CD4-positive, CD25-positive, alpha-beta regulatory T cell (primary cell): Measurements from ENCODE around the gene ZBTB5. TPM values are rescaled to one million over a fixed set of nuclear protein-coding genes. Genes with fewer than 3 reads are reported as not detected.

Experiments used
- ATAC-seq, 2 donors: fragments of 150-1000 bp; cut with Tn5 transposase; one replicate each; pipeline ENCODE4 v1.10.0; 2021; ENCODE audit warnings: low read depth in 2 of 2, moderate number of reproducible peaks in 2 of 2, moderate library complexity in 1 of 2
- DNase-seq, 3 donors: peaks; one replicate each; pipeline versions ENCODE4 v3.0.0 to v3.0.0-alpha.2; 2012 to 2022; ENCODE audit warnings: mixed read lengths in 1 of 3
- H3K27ac ChIP-seq: one replicate; pipeline ENCODE4 v1.7.0; 2013; ENCODE audit warnings: mild to moderate bottlenecking, low read length; ENCODE audit not compliant: insufficient read depth, poor library complexity, severe bottlenecking
- H3K27me3 ChIP-seq: one replicate; pipeline ENCODE4 v1.7.0; 2013; ENCODE audit warnings: low read length; ENCODE audit not compliant: control insufficient read depth, insufficient read depth
- H3K36me3 ChIP-seq: one replicate; pipeline ENCODE4 v1.7.0; 2013; ENCODE audit warnings: mild to moderate bottlenecking, low read length, moderate library complexity; ENCODE audit not compliant: control insufficient read depth, insufficient read depth
- H3K4me1 ChIP-seq: 2 replicates; pipeline ENCODE4 v1.7.0; 2013; ENCODE audit warnings: mild to moderate bottlenecking, low read length; ENCODE audit not compliant: insufficient read depth, control insufficient read depth, poor library complexity, severe bottlenecking
- H3K4me3 ChIP-seq: one replicate; pipeline ENCODE4 v1.7.0; 2013; ENCODE audit warnings: low read depth, mild to moderate bottlenecking, low read length, moderate library complexity
- H3K9me3 ChIP-seq, 2 experiments: 1 replicate in 1 of 2; 2 replicates in 1 of 2; pipeline ENCODE4 v1.7.0; 2013; ENCODE audit warnings: low read length in 2 of 2, mild to moderate bottlenecking in 1 of 2, moderate library complexity in 1 of 2; ENCODE audit not compliant: control insufficient read depth in 2 of 2
- H3K27ac Mint-ChIP-seq, 3 donors: one replicate each; pipeline ENCODE4 v1.8.0; 2020 to 2022; ENCODE audit warnings: mild to moderate bottlenecking in 3 of 3, mixed read lengths in 3 of 3, moderate library complexity in 2 of 3
- H3K27me3 Mint-ChIP-seq: one replicate; pipeline ENCODE4 v1.8.0; 2022; ENCODE audit warnings: mild to moderate bottlenecking, mixed read lengths
- H3K36me3 Mint-ChIP-seq: one replicate; pipeline ENCODE4 v1.8.0; 2020; ENCODE audit warnings: mixed read lengths
- H3K4me1 Mint-ChIP-seq, 4 donors: one replicate each; pipeline ENCODE4 v1.8.0; 2020 to 2022; ENCODE audit warnings: mixed read lengths in 4 of 4, mild to moderate bottlenecking in 1 of 4
- H3K4me3 Mint-ChIP-seq, 4 donors: one replicate each; pipeline ENCODE4 v1.8.0; 2020 to 2022; ENCODE audit warnings: mild to moderate bottlenecking in 4 of 4, mixed read lengths in 4 of 4, moderate library complexity in 3 of 4
- H3K9me3 Mint-ChIP-seq, 7 donors: one replicate each; pipeline ENCODE4 v1.8.0; 2020 to 2022; ENCODE audit warnings: mixed read lengths in 7 of 7, mild to moderate bottlenecking in 3 of 7, moderate library complexity in 2 of 7
- polyA plus RNA-seq, 4 donors: library from polyadenylated mRNA; unstranded; fragments of 300-500 nt; fragmentation: Illumina TruSeq; gene quantifications; one replicate each; pipeline ENCODE4 v1.2.3, GENCODE V29; 2021
- total RNA-seq: library from RNA; stranded (reverse); gene quantifications from one replicate; pipeline ENCODE4 v1.2.3, GENCODE V29; 2022

Gene ZBTB5
- total and polyA plus RNA-seq, 5 donors from 2014 or later = 0.22 to 13.5 (median 1.5) TPM

GRCh38 chr9:37437010-37437409 is 28.2 kb downstream of the ZBTB5 start:
- H3K9me3 ChIP-seq = no peaks in the 10 kb centered on the region
- Mint-ChIP-seq H3K27ac (no peak overlapping the region), H3K9me3 (no peaks in the 10 kb centered on the region), H3K36me3 (peaks cover 36% of the 10 kb centered on the region), H3K4me3 (peak overlapping the region in 1 of 4 donors; percentile 32), H3K4me1 (peaks cover 0 to 24% (median 7%) of the 10 kb centered on the region in 4 donors), H3K27me3 (no peaks in the 10 kb centered on the region)
- H3K27me3 ChIP-seq = no peaks in the 10 kb centered on the region
- no peak for DNase-seq
- H3K36me3 ChIP-seq = peaks cover 65% of the 10 kb centered on the region
- H3K4me3 ChIP-seq = no peak overlapping the region
- ATAC-seq = no peak
- H3K27ac ChIP-seq = no peak overlapping the region
- H3K4me1 ChIP-seq = no peaks in the 10 kb centered on the region

GRCh38 chr9:37436540-37436939 is 28.7 kb downstream of the ZBTB5 start:
- H3K36me3 Mint-ChIP-seq = peaks cover 31% of the 10 kb centered on the region
- H3K4me3 ChIP-seq = no peak overlapping the region
- ATAC-seq (no peak), DNase-seq (no peak)
- no peaks in the 10 kb centered on the region for H3K27me3 ChIP-seq
- H3K4me3 Mint-ChIP-seq = no peak overlapping the region
- H3K27ac ChIP-seq = no peak overlapping the region
- H3K9me3 Mint-ChIP-seq = no peaks in the 10 kb centered on the region
- peaks cover 0 to 24% (median 7%) of the 10 kb centered on the region in 4 donors for H3K4me1 Mint-ChIP-seq
- no peaks in the 10 kb centered on the region for H3K27me3 Mint-ChIP-seq
- peak overlapping the region in 1 of 3 donors; percentile 26 for H3K27ac Mint-ChIP-seq
- H3K4me1 ChIP-seq = no peaks in the 10 kb centered on the region
- H3K9me3 ChIP-seq = no peaks in the 10 kb centered on the region
- H3K36me3 ChIP-seq = peaks cover 62% of the 10 kb centered on the region

- DNase-seq (no peak), ATAC-seq (no peak)
- Histone ChIP-seq H3K27me3 (no peaks in the 10 kb centered on the region), H3K36me3 (peaks cover 54% of the 10 kb centered on the region), H3K4me3 (no peak overlapping the region), H3K27ac (no peak overlapping the region), H3K9me3 (no peaks in the 10 kb centered on the region), H3K4me1 (no peaks in the 10 kb centered on the region)
- no peak overlapping the region for H3K27ac Mint-ChIP-seq
- H3K4me3 Mint-ChIP-seq = no peak overlapping the region
- H3K9me3 Mint-ChIP-seq = no peaks in the 10 kb centered on the region
- H3K36me3 Mint-ChIP-seq = peaks cover 19% of the 10 kb centered on the region
- peaks cover 0 to 17% (median 2%) of the 10 kb centered on the region in 4 donors for H3K4me1 Mint-ChIP-seq
- no peaks in the 10 kb centered on the region for H3K27me3 Mint-ChIP-seq
Measured at GRCh38 chr9:37433867-37434371, 31.3 kb downstream of the ZBTB5 start.

GRCh38 chr9:37432020-37432419 is 33.2 kb downstream of the ZBTB5 start:
- Histone ChIP-seq H3K4me1 (no peaks in the 10 kb centered on the region), H3K36me3 (peaks cover 52% of the 10 kb centered on the region), H3K9me3 (no peaks in the 10 kb centered on the region), H3K27ac (no peak overlapping the region), H3K27me3 (no peaks in the 10 kb centered on the region), H3K4me3 (no peak overlapping the region)
- H3K4me3 Mint-ChIP-seq = no peak overlapping the region
- ATAC-seq = no peak
- peaks cover 10% of the 10 kb centered on the region for H3K36me3 Mint-ChIP-seq
- DNase-seq = no peak
- H3K9me3 Mint-ChIP-seq = no peaks in the 10 kb centered on the region
- peak overlapping the region in 1 of 3 donors; percentile 67 for H3K27ac Mint-ChIP-seq
- H3K27me3 Mint-ChIP-seq = no peaks in the 10 kb centered on the region
- peaks cover 0 to 9% (median 2%) of the 10 kb centered on the region in 4 donors for H3K4me1 Mint-ChIP-seq

GRCh38 chr9:37430841-37431597 is 34.2 kb downstream of the ZBTB5 start:
- DNase-seq (no peak), ATAC-seq (no peak)
- Mint-ChIP-seq H3K4me1 (peaks cover 0 to 9% (median 4%) of the 10 kb centered on the region in 4 donors), H3K9me3 (no peaks in the 10 kb centered on the region), H3K27ac (peak overlapping the region in 1 of 3 donors; percentile 67), H3K27me3 (no peaks in the 10 kb centered on the region), H3K36me3 (peaks cover 7% of the 10 kb centered on the region), H3K4me3 (no peak overlapping the region)
- Histone ChIP-seq H3K4me3 (no peak overlapping the region), H3K27me3 (no peaks in the 10 kb centered on the region), H3K36me3 (peaks cover 51% of the 10 kb centered on the region), H3K9me3 (no peaks in the 10 kb centered on the region), H3K27ac (no peak overlapping the region), H3K4me1 (no peaks in the 10 kb centered on the region)

GRCh38 chr9:37429441-37430285 is 35.6 kb downstream of the ZBTB5 start:
- Mint-ChIP-seq H3K4me1 (peaks cover 0 to 11% (median 6%) of the 10 kb centered on the region in 4 donors), H3K27me3 (no peaks in the 10 kb centered on the region), H3K9me3 (no peaks in the 10 kb centered on the region), H3K4me3 (no peak overlapping the region), H3K27ac (peak overlapping the region in 1 of 3 donors; percentile 10), H3K36me3 (peaks cover 5% of the 10 kb centered on the region)
- H3K27ac ChIP-seq = no peak overlapping the region
- no peaks in the 10 kb centered on the region for H3K27me3 ChIP-seq
- no peaks in the 10 kb centered on the region for H3K9me3 ChIP-seq
- H3K4me3 ChIP-seq = no peak overlapping the region
- ATAC-seq = no peak
- no peak for DNase-seq
- no peaks in the 10 kb centered on the region for H3K4me1 ChIP-seq
- peaks cover 50% of the 10 kb centered on the region for H3K36me3 ChIP-seq

- Histone ChIP-seq H3K27me3 (no peaks in the 10 kb centered on the region), H3K4me1 (peaks cover 9% of the 10 kb centered on the region), H3K9me3 (no peaks in the 10 kb centered on the region), H3K4me3 (no peak overlapping the region), H3K36me3 (peaks cover 45% of the 10 kb centered on the region), H3K27ac (no peak overlapping the region)
- Mint-ChIP-seq H3K4me1 (peaks cover 0 to 21% (median 8%) of the 10 kb centered on the region in 4 donors), H3K27ac (no peak overlapping the region), H3K36me3 (peaks cover 3% of the 10 kb centered on the region), H3K4me3 (no peak overlapping the region), H3K9me3 (no peaks in the 10 kb centered on the region), H3K27me3 (no peaks in the 10 kb centered on the region)
- DNase-seq = no peak
- no peak for ATAC-seq
Measured at GRCh38 chr9:37428345-37428744, 36.9 kb downstream of the ZBTB5 start.
